CD14-positive monocyte (primary cell): Measurements from ENCODE around the gene THBS3. TPM values are rescaled to one million over a fixed set of nuclear protein-coding genes. Genes with fewer than 3 reads are reported as not detected.

Experiments used
- DNase-seq, 3 donors: peaks; one replicate each; pipeline ENCODE4 v3.0.0-alpha.2; 2011 to 2022
- H2AFZ ChIP-seq: 2 replicates; pipeline ENCODE4 v1.6.0; 2012; ENCODE audit warnings: mild to moderate bottlenecking, low read depth, low read length, inconsistent platforms; ENCODE audit not compliant: insufficient read depth, poor library complexity, severe bottlenecking
- H3K27ac ChIP-seq, 2 donors: 1 replicate in 1 of 2; 2 replicates in 1 of 2; pipeline ENCODE4 v1.5.1; 2012 to 2013; ENCODE audit warnings: low read length in 2 of 2, control low read depth in 1 of 2, inconsistent platforms in 1 of 2, low read depth in 1 of 2, mild to moderate bottlenecking in 1 of 2
- H3K27me3 ChIP-seq, 2 donors: one replicate each; pipeline versions ENCODE4 v1.6.0 to v1.6.1; 2011 to 2013; ENCODE audit warnings: low read length in 2 of 2; ENCODE audit not compliant: control insufficient read depth in 2 of 2, insufficient read depth in 2 of 2
- H3K36me3 ChIP-seq, 2 donors: replicated peaks in 1 of 2; 1 replicate in 1 of 2; 2 replicates in 1 of 2; pipeline versions ENCODE4 v1.5.1 to v1.6.1; 2012 to 2013; ENCODE audit warnings: low read length in 2 of 2, control low read depth in 1 of 2, inconsistent platforms in 1 of 2, mild to moderate bottlenecking in 1 of 2; ENCODE audit not compliant: insufficient read depth in 2 of 2, control insufficient read depth in 1 of 2
- H3K4me1 ChIP-seq, 2 donors: 1 replicate in 1 of 2; 2 replicates in 1 of 2; pipeline versions ENCODE4 v1.5.1 to v1.6.1; 2012 to 2013; ENCODE audit warnings: low read length in 2 of 2, control low read depth in 1 of 2, inconsistent platforms in 1 of 2, mild to moderate bottlenecking in 1 of 2, moderate library complexity in 1 of 2; ENCODE audit not compliant: insufficient read depth in 2 of 2, control insufficient read depth in 1 of 2
- H3K4me2 ChIP-seq: replicated peaks from 2 replicates; pipeline ENCODE3; 2012; ENCODE audit warnings: low read length, moderate library complexity, mild to moderate bottlenecking; ENCODE audit not compliant: poor library complexity, severe bottlenecking; ENCODE audit errors: extremely low read depth
- H3K4me3 ChIP-seq, 3 experiments: fragments of 200-600 bp in 1 of 3; sonication (generic) in 1 of 3; replicated peaks in 1 of 3; 1 replicate in 2 of 3; 2 replicates in 1 of 3; pipeline ENCODE4 v1.5.1; 2011 to 2013; ENCODE audit warnings: low read length in 3 of 3, mild to moderate bottlenecking in 3 of 3, control low read depth in 2 of 3, low read depth in 2 of 3, inconsistent platforms in 1 of 3, moderate library complexity in 1 of 3
- H3K79me2 ChIP-seq: 2 replicates; pipeline ENCODE4 v1.6.0; 2012; ENCODE audit warnings: mild to moderate bottlenecking, control low read depth, inconsistent platforms, low read length, moderate library complexity; ENCODE audit not compliant: insufficient read depth
- H3K9ac ChIP-seq: 2 replicates; pipeline ENCODE4 v1.6.0; 2017; ENCODE audit warnings: low read length, mild to moderate bottlenecking; ENCODE audit not compliant: insufficient read depth, poor library complexity, severe bottlenecking
- H3K9me3 ChIP-seq, 2 donors: replicated peaks in 1 of 2; 1 replicate in 1 of 2; 2 replicates in 1 of 2; pipeline versions ENCODE4 v1.5.1 to v1.6.1; 2012 to 2013; ENCODE audit warnings: low read length in 2 of 2, control low read depth in 1 of 2; ENCODE audit not compliant: control insufficient read depth in 1 of 2, insufficient read depth in 1 of 2
- H4K20me1 ChIP-seq: 2 replicates; pipeline ENCODE4 v1.6.0; 2012; ENCODE audit warnings: mild to moderate bottlenecking, low read length, control low read depth, moderate library complexity; ENCODE audit not compliant: insufficient read depth
- H3K27ac Mint-ChIP-seq, 7 donors: one replicate each; pipeline ENCODE4 v1.8.0; 2020; ENCODE audit warnings: mild to moderate bottlenecking in 7 of 7, mixed read lengths in 7 of 7, moderate library complexity in 6 of 7, inconsistent platforms in 2 of 7
- H3K27me3 Mint-ChIP-seq, 3 donors: one replicate each; pipeline ENCODE4 v1.8.0; 2021 to 2022; ENCODE audit warnings: low read depth in 3 of 3, mild to moderate bottlenecking in 3 of 3, mixed read lengths in 3 of 3, moderate library complexity in 3 of 3, inconsistent platforms in 1 of 3
- H3K36me3 Mint-ChIP-seq, 2 donors: one replicate each; pipeline ENCODE4 v1.8.0; 2020; ENCODE audit warnings: mixed read lengths in 2 of 2, inconsistent platforms in 1 of 2, mild to moderate bottlenecking in 1 of 2
- H3K4me1 Mint-ChIP-seq: one replicate; pipeline ENCODE4 v1.8.0; 2020; ENCODE audit warnings: mild to moderate bottlenecking, mixed read lengths
- H3K4me3 Mint-ChIP-seq, 2 donors: one replicate each; pipeline ENCODE4 v1.8.0; 2020; ENCODE audit warnings: mild to moderate bottlenecking in 2 of 2, mixed read lengths in 2 of 2, moderate library complexity in 1 of 2
- H3K9me3 Mint-ChIP-seq, 7 donors: one replicate each; pipeline ENCODE4 v1.8.0; 2020 to 2022; ENCODE audit warnings: mixed read lengths in 7 of 7, mild to moderate bottlenecking in 6 of 7, moderate library complexity in 6 of 7, inconsistent platforms in 2 of 7
- WGBS: methylation state at CpG from one replicate; pipeline ENCODE4 v1.1.5; 2013; ENCODE audit warnings: missing lambda C conversion rate; ENCODE audit not compliant: insufficient coverage; 5-methylcytosine and 5-hydroxymethylcytosine counted together
- intact Hi-C, 2 donors: fragments of 100-400 bp; cut with micrococcal nuclease; formaldehyde crosslinking; loops; one replicate each; pipeline versions ENCODE4 v1.15.0 to v1.15.1; 2023
- polyA minus RNA-seq: library from RNA; depleted of rRNA, polyadenylated mRNA; stranded (reverse); fragments of >200 nt; gene quantifications from 2 replicates; pipeline ENCODE4 v1.2.3, GENCODE V29; 2012
- polyA plus RNA-seq, 3 donors: library from polyadenylated mRNA; depleted of rRNA in 1 of 3; unstranded in 2 of 3; stranded (reverse) in 1 of 3; fragments of 300-500 nt in 2 of 3; fragments of >200 nt in 1 of 3; fragmentation: Illumina TruSeq in 2 of 3; gene quantifications; 1 replicate in 2 of 3; 2 replicates in 1 of 3; pipeline ENCODE4 v1.2.3, GENCODE V29; 2012 to 2021
- total RNA-seq, 12 experiments: library from RNA in 1 of 12; stranded (reverse) in 1 of 12; fragments of 120-200 nt in 1 of 12; gene quantifications; one replicate each; pipeline ENCODE4 v1.2.4 and lab custom pipeline; 2013 to 2026; ENCODE audit warnings: mixed read lengths in 6 of 12, inconsistent platforms in 1 of 12
- TF ChIP-seq, protein P1 (sequence below): fragments of 200-600 bp; IDR thresholded peaks from one replicate; pipeline ENCODE4 v1.8.0; 2022; ENCODE audit warnings: antibody characterized with exemption, mild to moderate bottlenecking

Gene THBS3
- total RNA-seq (2013): 14.8 TPM
- polyA plus RNA-seq: 10 to 100 TPM in 1 of 3 donors, 1 to 10 TPM in 2; 3.2 to 50.7 (median 5.3) TPM
- polyA minus RNA-seq: 8.7 and 9.6 TPM in 2 replicates
- total RNA-seq (lab: John Stamatoyannopoulos, UW): 2.9 to 23.3 (median 13.5) reads per million in 11 experiments

DNA sequence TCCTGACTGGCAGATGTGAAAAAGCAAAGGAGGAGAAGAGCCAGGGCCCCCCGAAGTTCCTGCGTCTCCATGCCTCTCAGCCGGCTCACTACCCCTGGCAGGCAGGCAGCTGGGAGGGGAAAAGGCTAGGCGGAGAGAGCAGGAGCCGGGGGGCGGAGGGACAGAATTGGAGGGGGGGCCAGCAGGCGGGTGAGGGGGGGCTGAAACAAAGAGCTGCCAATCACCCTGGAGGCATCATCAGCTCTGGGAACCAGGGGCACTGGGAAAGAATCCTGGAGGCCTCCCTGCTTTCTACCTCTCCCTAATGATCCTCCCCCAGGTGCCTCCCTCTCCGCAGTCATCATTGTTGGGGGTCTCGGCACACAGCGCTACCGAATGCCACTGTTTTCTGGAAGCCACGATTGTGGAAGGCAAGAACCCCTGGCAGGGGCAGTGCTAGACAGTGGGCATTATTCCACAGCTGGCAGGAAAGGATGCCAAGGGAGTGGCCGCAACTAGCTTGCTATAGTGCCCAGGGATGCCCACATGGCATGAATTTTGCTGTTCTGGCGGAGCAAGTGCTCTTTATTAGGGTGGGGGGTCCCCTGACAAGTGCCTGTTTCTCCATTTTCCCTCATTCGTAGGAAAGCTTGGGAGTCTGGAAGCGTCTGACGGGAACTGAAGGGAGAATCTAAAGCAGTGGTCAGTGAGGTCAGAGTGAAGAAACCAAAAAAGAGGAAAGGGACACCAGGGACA is at the start of gene THBS3:
Gene THBS3, minus strand, starts transcription at position 92 of the 735 bp plus-strand sequence. Its CDS starts 21 bp downstream, at position 71.
- H3K4me1 Mint-ChIP-seq: peaks cover 47% of the 10 kb centered on the region
- no peak for DNase-seq
- Histone ChIP-seq H3K36me3 (peaks cover 4 to 6% of the 10 kb centered on the region in 2 donors), H3K4me1 (peaks cover 52 to 55% of the 10 kb centered on the region in 2 donors), H3K4me3 (peak within 1 kb of the TSS; percentile 90 to 94 (median 92)), H3K79me2 (peaks cover 24% of the 10 kb centered on the region), H3K9me3 (no peaks in the 10 kb centered on the region), H3K27ac (peak within 1 kb of the TSS; percentile 98 to 100), H3K9ac (peak within 1 kb of the TSS; percentile 99), H3K27me3 (no peaks in the 10 kb centered on the region), H4K20me1 (no peaks in the 10 kb centered on the region), H3K4me2 (peak within 1 kb of the TSS; percentile 93), H2AFZ (peak within 1 kb of the TSS; percentile 75)
- peak within 1 kb of the TSS; percentile 97 to 100 (median 99) for H3K27ac Mint-ChIP-seq
- no peaks in the 10 kb centered on the region for H3K27me3 Mint-ChIP-seq
- peaks cover 0 to 1% (median 0%) of the 10 kb centered on the region in 7 donors for H3K9me3 Mint-ChIP-seq
- TF ChIP-seq, protein P1, sequence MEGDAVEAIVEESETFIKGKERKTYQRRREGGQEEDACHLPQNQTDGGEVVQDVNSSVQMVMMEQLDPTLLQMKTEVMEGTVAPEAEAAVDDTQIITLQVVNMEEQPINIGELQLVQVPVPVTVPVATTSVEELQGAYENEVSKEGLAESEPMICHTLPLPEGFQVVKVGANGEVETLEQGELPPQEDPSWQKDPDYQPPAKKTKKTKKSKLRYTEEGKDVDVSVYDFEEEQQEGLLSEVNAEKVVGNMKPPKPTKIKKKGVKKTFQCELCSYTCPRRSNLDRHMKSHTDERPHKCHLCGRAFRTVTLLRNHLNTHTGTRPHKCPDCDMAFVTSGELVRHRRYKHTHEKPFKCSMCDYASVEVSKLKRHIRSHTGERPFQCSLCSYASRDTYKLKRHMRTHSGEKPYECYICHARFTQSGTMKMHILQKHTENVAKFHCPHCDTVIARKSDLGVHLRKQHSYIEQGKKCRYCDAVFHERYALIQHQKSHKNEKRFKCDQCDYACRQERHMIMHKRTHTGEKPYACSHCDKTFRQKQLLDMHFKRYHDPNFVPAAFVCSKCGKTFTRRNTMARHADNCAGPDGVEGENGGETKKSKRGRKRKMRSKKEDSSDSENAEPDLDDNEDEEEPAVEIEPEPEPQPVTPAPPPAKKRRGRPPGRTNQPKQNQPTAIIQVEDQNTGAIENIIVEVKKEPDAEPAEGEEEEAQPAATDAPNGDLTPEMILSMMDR: no peak
- WGBS: 15% methylated on average over 13 of the region's 17 CpGs
- H3K4me3 Mint-ChIP-seq: peak within 1 kb of the TSS; percentile 83 to 89
- intact Hi-C loops: loop anchor here (1.0 to 5.0 kb wide), 4 partner anchors 18 to 99 kb away; partner anchors contain the start of gene FDPS (in 1 of the 2)
- peaks cover 14 to 23% of the 10 kb centered on the region in 2 donors for H3K36me3 Mint-ChIP-seq

DNA sequence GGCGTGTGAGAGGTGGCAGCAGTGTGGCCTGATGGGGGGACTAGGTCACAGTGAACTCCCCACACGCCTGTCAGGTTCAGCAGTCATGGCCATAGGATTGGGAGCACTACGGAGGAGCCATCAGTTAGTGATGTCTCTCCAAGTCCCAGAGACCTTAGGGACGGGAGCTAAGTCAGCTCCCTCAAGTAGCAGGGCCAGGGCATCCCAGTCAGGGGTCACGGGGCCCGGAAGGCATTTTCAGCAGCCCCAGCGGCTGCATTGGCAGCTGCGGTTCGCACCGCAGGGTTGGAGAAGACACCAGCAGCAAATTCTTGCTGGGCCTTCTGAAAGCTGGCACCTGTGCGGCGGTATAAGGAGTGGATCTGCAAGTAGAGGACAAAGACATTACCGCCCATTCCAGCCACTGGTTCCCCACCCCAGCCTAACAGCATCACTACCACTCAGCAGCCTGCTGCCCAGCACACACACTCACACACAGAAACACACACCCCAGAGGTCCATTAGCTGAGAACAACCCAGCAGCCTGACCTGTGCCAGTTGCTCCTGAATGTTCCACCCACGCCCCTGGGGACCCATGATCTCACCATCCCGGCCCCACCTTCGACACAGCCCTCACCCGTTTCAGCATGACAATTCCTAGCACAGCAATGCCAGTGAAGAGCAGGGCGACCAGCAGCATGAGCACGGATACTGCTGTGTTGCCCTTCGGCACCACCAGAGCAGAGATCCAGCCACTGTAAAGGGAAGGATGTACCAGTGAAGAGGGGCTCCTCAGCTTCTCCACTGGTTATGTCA is 48.6 kb upstream of the THBS3 start:
- peaks cover 15% of the 10 kb centered on the region for H3K79me2 ChIP-seq
- peak overlapping the region; percentile 76 to 88 (median 78) for H3K4me3 ChIP-seq
- TF ChIP-seq, protein P1: no peak
- H3K9me3 ChIP-seq: no peaks in the 10 kb centered on the region
- peaks cover 0 to 5% (median 1%) of the 10 kb centered on the region in 3 donors for H3K27me3 Mint-ChIP-seq
- H3K27ac Mint-ChIP-seq: peak overlapping the region in 6 of 7 donors; percentile 75 to 93 (median 89)
- peaks cover 7% of the 10 kb centered on the region for H4K20me1 ChIP-seq
- H3K4me1 ChIP-seq: peaks cover 28 to 30% of the 10 kb centered on the region in 2 donors
- no peaks in the 10 kb centered on the region for H3K27me3 ChIP-seq
- H3K4me3 Mint-ChIP-seq: peak overlapping the region; percentile 87 to 93
- intact Hi-C loops: no loop called here
- no peaks in the 10 kb centered on the region for H3K9me3 Mint-ChIP-seq
- peak overlapping the region; percentile 61 for H3K9ac ChIP-seq
- no peak for DNase-seq
- H3K27ac ChIP-seq: peak overlapping the region; percentile 62 to 72
- WGBS: 76% methylated on average over 13 of the region's 20 CpGs
- peak overlapping the region; percentile 92 for H2AFZ ChIP-seq
- peaks cover 31 to 40% of the 10 kb centered on the region in 2 donors for H3K36me3 Mint-ChIP-seq
- H3K4me1 Mint-ChIP-seq: peaks cover 34% of the 10 kb centered on the region
- peaks cover 11 to 39% of the 10 kb centered on the region in 2 donors for H3K36me3 ChIP-seq
- H3K4me2 ChIP-seq: peak overlapping the region; percentile 97
